Mesothelial cell of epicardium (in vitro differentiated cells): ENCODE measurements around the gene FLNB. TPM values are rescaled to one million over a fixed set of nuclear protein-coding genes. Genes with fewer than 3 reads are reported as not detected.

Experiments
- DNase-seq, 2 experiments: peaks; one replicate each; pipeline ENCODE4 v3.0.0; 2021; ENCODE audit warnings: low spot score in 2 of 2; ENCODE audit not compliant: unreplicated experiment in 2 of 2
- H3K27ac Mint-ChIP-seq: 2 replicates; pipeline ENCODE4 v1.8.0; 2021; ENCODE audit warnings: mixed read lengths
- H3K27me3 Mint-ChIP-seq: 2 replicates; pipeline ENCODE4 v1.8.0; 2021; ENCODE audit warnings: low read depth, mixed read lengths
- H3K36me3 Mint-ChIP-seq: 2 replicates; pipeline ENCODE4 v1.8.0; 2021; ENCODE audit warnings: mixed read lengths
- H3K4me1 Mint-ChIP-seq: 2 replicates; pipeline ENCODE4 v1.8.0; 2021; ENCODE audit warnings: mixed read lengths
- H3K4me3 Mint-ChIP-seq: 2 replicates; pipeline ENCODE4 v1.8.0; 2021; ENCODE audit warnings: mild to moderate bottlenecking, moderate library complexity, mixed read lengths
- H3K9me3 Mint-ChIP-seq: 2 replicates; pipeline ENCODE4 v1.8.0; 2021; ENCODE audit warnings: mixed read lengths
- CTCF ChIP-seq: fragments of 200-600 bp; sonication (generic); IDR thresholded peaks from one replicate; pipeline ENCODE4 v1.5.0; 2021; ENCODE audit warnings: antibody characterized with exemption; ENCODE audit not compliant: unreplicated experiment
- total RNA-seq: library from RNA; stranded (reverse); gene quantifications from 3 replicates; pipeline ENCODE4 v1.2.1, GENCODE V29; 2021

Gene FLNB
- total RNA-seq, 1 donor from 2014 or later: 190 TPM

GRCh38 chr3:58003093-58003492 is 5.1 kb upstream of the FLNB start:
- Mint-ChIP-seq H3K27me3 (no peaks in the 10 kb centered on the region), H3K4me1 (peaks cover 22% of the 10 kb centered on the region), H3K9me3 (no peaks in the 10 kb centered on the region), H3K4me3 (no peak overlapping the region), H3K36me3 (no peaks in the 10 kb centered on the region), H3K27ac (peak overlapping the region; percentile 76)
- no peak for TF ChIP-seq CTCF
- no peak for DNase-seq

GRCh38 chr3:58004973-58005372 is 3.2 kb upstream of the FLNB start:
- DNase-seq: no peak

GRCh38 chr3:58005669-58006068 is 2.6 kb upstream of the FLNB start:
- Mint-ChIP-seq H3K4me3 (no peak overlapping the region), H3K27ac (no peak overlapping the region), H3K4me1 (peaks cover 23% of the 10 kb centered on the region), H3K27me3 (no peaks in the 10 kb centered on the region), H3K36me3 (no peaks in the 10 kb centered on the region), H3K9me3 (no peaks in the 10 kb centered on the region)
- no peak for TF ChIP-seq CTCF
- no peak for DNase-seq

More at GRCh38 chr3:58004973-58005372, 3.2 kb upstream of the FLNB start:
- no peak overlapping the region for H3K27ac Mint-ChIP-seq
- H3K4me3 Mint-ChIP-seq: no peak overlapping the region
- H3K9me3 Mint-ChIP-seq: no peaks in the 10 kb centered on the region
- TF ChIP-seq CTCF: no peak
- H3K27me3 Mint-ChIP-seq: no peaks in the 10 kb centered on the region
- H3K36me3 Mint-ChIP-seq: no peaks in the 10 kb centered on the region
- H3K4me1 Mint-ChIP-seq: peaks cover 19% of the 10 kb centered on the region

- Mint-ChIP-seq H3K9me3 (no peaks in the 10 kb centered on the region), H3K36me3 (no peaks in the 10 kb centered on the region), H3K4me1 (peaks cover 28% of the 10 kb centered on the region), H3K27ac (no peak overlapping the region), H3K27me3 (no peaks in the 10 kb centered on the region), H3K4me3 (peak overlapping the region; percentile 26)
- TF ChIP-seq CTCF: no peak
- DNase-seq: no peak
Observed at GRCh38 chr3:58006661-58007060, 1.6 kb upstream of the FLNB start.

GRCh38 chr3:58009026-58009748 is 965 bp downstream of the FLNB start:
- no peaks in the 10 kb centered on the region for H3K27me3 Mint-ChIP-seq
- no peaks in the 10 kb centered on the region for H3K9me3 Mint-ChIP-seq
- DNase-seq: no peak
- H3K27ac Mint-ChIP-seq: peak overlapping the region; percentile 52
- H3K36me3 Mint-ChIP-seq: no peaks in the 10 kb centered on the region
- H3K4me3 Mint-ChIP-seq: peak overlapping the region; percentile 92
- no peak for TF ChIP-seq CTCF
- H3K4me1 Mint-ChIP-seq: peaks cover 43% of the 10 kb centered on the region
